SHP77 (cell line): ENCODE measurements around the gene ACIN1.
A peak's percentile ranks its signal among the peaks of the same experiment; 100 is the strongest.

Experiments
- DNase-seq, 2 experiments: peaks; one replicate each; lab custom pipeline; 2025; lab: John Stamatoyannopoulos, UW

Gene ACIN1

DNA sequence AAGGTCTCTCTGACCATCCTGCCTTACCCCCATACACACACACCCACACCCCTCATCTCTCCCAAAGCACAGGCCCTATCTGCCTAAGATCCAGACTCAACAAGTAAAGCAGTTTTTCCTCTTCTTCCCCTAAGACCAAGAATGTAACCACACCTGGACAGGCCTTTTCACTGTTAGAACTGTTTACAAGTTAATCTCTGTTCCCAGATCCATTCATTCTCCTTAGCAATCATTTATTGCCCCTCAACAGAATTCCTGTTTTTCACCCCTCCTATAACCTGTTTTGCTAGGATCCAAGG, 11.8 kb upstream of the ACIN1 start:
- no peak for DNase-seq

DNA sequence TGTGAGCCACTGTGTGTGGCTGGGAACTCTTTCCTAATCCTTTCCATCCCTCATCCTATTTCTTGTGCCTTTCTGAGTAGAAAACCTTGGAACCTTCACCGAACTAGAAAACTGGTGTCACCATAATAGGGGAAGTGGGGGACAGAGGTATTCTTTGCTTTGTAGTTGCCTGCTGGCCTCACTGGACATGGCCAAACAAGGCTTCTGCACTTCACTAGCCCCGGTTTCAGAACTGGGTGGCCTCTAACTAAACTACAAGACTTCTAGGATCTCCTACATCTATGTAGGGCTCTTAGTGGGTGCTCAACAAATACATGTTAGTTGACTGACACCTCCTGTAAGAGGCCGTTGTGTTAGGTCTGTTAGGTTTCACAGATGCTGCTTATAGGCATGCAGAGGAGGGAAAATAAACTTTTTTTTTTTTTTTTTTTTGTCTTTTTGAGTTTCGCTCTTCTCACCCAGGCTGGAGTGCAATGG, 10.4 kb upstream of the ACIN1 start:
- no peak for DNase-seq

DNA sequence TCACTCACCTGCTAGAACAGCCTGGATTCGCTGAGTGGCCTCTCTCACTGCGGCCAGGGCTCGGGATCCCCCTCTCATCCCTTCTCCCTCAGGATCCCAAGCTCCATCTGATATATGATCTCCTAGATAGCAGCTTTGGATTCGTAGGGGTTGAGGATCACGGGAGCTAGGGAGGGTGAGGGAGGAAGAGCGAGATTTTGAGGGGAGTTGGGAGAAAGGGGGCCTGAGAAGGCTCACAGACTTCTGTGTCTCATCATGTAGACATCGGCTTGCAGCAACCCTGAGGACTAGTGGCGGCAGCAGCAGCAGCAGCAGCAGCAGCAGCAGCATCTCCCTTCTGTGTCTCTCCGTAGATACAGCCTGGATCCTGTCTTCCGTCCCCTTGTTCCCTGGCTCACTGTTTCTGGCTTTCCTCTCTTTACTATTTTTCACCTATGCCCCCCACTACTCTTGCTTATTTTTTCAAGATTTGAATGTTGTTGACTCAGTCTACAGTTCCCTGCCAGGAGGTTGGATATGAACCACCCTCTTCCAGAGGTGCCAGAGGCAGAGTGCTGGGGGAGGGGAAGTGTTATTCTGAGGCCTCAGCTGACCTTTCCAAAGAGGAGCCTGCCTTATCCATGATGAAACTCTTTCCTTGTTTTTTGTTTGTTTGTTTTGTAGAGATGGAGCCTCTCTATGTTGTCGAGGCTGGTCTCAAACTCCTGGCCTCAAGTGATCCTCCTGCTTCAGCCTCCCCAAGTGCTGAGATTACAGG, 9.8 kb upstream of the ACIN1 start, which contains the start of gene CIROP:
Gene CIROP (minus strand): TSS at position 399 of the 757 bp plus-strand sequence. CDS start 69 bp downstream, at position 330.
- DNase-seq, result peak in 1 of 2 experiments; percentile 16

DNA sequence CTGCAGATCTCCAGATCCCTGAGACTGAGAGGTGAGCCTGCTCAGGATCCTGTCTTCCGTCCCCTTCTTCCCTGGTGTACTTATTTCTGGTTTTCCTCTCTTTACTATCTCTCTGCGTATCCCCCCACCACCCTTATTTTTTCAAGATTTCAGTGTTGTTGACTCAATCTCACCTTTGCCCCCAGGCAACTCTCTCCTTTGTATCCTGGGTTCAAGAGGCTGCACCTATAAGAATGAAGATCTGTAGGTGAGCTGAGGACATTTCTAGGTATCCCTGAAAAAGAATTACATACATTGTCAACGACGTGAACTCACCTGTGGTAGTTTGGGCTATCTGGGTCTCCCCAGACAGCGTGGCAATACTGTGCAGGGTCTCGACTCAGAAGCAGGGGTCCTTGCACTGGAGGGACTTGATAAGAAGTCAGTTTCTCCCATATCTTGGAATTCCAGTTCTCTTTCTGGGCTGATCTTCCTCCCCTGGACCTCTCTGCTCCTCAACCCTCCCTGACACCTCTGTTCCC, 9.2 kb upstream of the ACIN1 start:
- DNase-seq, result no peak

DNA sequence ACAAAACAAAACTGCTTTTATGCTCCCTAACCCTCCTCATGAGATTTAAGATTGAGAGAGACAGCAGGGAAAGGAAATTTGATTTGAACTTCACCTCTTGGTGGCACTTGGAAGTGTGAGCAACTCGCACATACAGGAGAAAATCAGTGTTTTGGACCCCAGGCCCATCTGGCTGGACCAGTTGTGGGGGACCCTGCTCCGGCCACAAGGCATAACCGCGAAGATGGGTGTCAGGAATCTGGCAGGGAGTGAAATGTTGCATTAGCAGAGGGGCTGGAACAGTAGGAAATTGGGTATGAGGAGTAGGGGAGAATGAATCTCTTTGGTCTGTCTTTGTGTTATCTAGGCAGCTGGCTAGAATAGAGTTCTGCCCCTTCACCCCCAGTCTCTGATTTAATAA, 8.6 kb upstream of the ACIN1 start:
- DNase-seq, result no peak

DNA sequence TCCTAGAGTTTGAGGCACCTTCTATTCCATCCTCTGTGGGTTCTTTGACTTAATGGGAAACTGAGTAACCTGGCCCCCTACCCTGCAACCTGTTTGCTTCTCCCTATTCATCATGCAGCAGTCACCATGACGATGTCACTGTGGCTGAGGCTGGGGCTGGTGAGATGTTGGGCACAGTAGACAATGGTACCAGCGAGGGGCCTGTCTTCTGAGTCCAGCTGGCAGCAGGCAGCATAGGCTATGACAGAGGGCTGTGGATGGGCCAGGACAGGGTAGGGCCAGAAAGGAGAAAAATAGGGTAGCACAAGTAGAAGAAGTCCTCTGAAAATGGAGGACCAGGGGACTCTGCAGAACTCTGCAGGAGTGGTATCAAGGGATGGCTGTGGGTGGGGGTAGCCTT, 7.9 kb upstream of the ACIN1 start:
- DNase-seq, result no peak

DNA sequence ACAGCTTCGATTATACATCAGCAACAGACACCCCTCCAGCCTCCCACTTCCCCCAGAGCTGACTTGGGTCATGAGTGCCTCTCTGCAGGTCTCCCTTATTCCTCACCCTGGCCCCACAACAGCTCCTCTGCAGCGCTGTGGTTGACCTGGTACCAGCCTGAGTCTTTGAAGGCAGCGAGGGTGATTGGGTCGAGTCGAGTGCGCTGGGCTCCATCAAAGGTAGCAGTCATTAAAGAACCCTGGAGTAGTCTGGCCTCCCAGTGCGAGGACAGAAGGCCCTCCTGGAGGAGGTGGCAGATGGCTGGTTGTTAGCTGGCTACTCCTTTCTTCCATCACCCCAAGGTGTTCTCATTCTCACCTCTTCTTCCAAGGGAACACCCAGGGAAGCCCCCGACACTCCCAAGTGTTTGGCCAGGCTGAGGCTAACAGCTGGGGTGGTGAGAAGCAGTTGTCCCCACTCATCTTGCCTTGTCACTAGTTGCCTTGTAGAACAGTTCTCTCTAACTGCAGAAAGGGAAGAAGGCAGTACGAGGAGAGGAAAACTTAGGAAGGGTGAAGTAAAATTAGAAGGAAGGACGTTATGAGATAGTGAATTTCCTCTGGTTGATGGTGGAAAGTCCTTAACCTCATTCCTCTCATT, 7.2 kb upstream of the ACIN1 start:
- no peak for DNase-seq

DNA sequence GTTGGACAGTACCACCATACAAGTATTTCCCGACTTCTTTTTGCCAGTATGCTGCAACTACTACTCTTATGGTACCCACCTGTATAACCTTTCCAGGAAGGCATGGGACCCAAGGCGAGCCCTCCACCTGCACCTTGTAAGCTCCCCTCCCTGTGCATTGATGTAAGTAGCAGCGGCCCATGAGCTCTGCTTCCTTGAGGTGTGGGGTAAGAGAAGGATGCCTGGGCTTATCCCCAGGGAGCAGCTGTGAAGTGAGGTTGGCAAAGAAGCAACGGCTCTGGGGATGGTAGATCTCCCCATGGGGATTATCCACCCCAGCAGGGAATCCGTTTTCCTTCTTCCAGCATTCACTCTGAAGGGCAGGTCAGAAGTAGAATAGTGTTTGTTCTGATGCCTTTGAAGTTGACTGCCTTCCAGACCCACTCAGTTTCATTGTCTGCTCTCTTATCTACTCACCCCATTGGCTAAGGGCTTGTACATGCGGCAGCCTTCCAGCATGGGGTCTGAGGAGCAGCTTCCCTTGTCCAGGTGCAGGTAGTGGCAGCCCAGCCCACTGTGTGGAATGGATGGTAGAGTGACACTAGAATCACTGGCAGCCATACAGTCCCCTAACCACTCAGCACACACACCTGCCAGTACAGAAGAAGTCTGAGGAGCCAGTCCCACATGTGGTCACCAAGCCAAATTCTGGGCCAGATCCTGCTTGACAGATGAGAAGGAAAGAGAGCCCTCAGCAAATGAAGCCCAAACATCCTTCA, 6.5 kb upstream of the ACIN1 start:
- DNase-seq, result no peak

DNA sequence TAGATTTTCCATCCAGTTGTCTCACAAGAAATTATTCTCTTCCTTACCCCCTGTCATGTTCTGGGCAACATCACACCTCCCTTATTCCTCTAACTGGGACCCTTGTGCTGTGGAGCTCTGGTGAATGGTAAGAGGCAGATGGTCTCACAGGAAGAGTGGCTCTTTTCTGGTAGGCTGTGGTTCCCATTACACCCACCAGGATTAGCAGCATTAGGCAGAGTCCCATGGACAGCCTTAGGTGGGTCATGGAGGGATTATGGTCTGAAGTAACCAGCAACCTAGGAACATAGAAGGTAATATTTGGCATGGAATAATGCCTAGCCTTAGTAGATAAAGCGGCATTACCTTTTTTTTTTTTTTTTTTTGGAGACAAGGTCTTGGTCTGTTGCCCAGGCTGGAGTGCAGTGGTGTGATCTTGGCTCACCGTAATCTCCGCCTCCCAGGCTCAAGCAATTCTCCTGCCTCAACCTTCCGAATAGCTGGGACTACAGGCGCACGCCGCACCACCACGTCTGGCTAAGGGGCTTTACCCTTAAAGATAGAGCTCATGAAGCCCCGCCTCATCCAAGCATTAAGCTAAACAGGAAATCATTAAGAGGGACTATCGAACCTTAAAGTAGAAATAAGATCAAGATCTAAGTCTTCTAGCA, 4.4 kb upstream of the ACIN1 start:
- no peak for DNase-seq

DNA sequence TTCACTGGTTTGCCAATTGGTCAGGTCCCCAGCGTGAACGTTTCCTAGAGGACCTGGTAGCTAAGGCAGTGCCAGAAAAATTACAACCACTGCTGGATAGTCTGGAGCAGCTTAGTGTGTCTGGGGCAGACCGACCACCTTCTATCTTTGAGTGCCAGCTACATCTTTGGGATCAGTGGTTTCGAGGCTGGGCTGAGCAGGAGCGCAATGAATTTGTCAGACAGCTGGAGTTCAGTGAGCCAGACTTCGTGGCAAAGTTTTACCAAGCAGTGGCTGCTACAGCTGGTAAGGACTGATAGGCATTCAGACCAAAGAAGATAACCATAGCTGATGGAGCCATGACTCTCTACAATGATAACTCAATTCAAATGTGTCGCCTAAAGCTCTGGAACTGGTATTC, 2.9 kb upstream of the ACIN1 start:
- DNase-seq, result no peak

DNA sequence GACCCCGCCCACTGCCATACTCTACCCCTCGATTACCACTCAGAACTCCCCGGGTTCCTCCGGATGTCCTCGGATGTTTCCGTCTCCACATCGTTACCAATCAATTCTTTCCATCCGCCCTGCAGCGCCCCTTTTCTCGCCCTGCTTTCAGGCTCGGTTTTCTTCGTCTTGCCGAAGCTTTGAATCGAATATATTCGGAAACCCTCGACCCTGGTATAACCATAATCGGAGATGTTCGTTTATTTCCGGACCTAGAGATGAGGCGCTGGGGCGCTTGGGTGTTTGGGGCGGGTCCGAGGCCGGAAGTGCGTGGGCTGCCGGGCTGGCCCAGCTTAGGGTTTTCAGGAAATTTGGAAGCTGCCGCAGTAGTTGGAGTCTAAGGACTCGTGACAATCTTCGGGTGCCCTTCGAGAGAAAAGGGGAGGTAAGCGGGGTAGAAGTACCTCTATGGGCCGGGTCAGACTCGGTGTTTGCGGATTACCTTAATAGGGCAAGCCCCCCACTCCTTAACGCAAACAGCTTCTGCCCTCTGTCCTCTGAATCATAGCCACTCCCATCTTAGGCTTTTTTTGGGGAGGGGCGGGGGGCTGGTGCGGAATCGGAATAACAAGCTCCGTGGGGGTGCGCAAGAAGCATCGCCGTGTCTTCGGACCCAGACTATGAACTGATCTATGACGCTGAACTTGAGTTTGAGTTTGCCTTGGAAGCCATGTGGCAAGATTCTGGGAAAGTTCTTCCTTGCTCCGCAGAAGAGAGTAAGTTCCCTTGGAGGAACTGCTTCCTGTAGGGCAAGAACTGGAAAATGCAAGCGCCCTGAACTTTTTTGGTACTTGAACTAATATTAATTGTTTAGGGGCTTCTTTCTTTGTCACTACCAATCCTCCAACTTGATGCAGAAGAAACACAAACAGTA, 516 bp upstream of the ACIN1 start, which contains the start of gene C14orf119:
Gene C14orf119 (plus strand): TSS at position 310 of the 913 bp plus-strand sequence. CDS start 2,154 bp downstream, outside the sequence.
- no peak for DNase-seq

DNA sequence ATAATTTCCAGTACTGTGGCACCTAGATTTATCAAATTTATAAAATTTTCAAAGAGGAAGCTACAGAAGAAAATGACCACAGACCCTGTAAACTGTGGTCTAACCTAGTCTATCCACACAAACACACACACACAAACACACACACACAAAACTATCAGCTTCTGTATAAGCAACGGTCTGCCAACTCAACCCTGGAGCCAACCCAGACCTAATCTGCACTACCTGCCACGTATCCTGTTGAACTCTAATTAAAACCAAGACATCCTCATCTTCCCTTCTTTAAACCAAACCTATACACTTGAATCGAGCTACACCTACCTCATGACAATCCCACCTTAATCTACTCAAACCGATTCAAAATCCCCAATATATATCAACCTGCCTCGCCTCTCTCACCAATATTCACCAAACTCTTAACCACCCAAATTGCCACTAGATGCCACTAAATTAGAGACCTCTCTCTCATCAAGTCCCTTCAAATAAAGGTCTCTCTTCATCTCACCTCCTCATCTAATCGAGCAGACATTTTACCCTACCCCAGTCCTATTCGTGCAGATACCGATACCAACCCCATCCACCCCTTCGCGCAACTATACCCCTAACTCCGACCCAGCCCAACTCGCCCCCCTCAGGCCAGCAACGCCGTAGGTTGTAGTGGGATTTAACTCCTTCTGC, 808 bp downstream of the ACIN1 start:
- DNase-seq, result no peak

DNA sequence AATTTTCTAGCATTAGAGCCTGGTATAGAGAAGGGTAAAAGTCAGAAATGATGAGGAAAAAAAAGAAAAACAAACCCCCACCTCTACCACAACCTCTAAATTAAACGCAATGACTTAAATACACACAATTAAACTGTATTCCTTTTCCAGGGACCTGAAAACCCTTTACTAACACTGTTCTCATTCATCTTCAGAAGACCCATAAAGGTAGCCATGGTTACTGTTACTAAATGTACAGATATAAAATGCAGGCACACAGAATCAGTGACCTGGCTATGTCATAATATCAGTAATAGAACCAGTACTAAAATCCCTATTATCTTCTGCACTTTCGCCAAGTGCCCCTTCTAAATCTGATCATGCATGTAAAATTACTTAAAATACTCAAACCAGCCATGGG, 1.4 kb downstream of the ACIN1 start:
- no peak for DNase-seq

DNA sequence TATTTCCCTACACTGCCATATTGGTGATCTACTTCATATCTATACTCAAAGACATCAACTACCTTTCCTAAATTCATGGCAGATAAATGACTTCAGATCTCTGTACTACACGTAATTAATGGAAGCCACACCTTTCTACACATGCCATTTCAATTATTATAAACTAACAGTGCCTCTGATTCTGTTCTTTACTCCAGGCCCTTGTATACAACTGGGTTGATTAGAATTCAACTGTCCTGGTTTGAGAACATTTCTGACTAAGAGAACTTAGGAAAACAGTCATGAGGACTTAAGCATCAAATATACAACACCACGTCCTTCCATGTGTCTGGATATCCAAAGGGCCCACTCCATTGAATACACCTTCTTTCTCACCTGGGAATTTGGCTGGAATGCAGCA, 1.8 kb downstream of the ACIN1 start:
- no peak for DNase-seq

DNA sequence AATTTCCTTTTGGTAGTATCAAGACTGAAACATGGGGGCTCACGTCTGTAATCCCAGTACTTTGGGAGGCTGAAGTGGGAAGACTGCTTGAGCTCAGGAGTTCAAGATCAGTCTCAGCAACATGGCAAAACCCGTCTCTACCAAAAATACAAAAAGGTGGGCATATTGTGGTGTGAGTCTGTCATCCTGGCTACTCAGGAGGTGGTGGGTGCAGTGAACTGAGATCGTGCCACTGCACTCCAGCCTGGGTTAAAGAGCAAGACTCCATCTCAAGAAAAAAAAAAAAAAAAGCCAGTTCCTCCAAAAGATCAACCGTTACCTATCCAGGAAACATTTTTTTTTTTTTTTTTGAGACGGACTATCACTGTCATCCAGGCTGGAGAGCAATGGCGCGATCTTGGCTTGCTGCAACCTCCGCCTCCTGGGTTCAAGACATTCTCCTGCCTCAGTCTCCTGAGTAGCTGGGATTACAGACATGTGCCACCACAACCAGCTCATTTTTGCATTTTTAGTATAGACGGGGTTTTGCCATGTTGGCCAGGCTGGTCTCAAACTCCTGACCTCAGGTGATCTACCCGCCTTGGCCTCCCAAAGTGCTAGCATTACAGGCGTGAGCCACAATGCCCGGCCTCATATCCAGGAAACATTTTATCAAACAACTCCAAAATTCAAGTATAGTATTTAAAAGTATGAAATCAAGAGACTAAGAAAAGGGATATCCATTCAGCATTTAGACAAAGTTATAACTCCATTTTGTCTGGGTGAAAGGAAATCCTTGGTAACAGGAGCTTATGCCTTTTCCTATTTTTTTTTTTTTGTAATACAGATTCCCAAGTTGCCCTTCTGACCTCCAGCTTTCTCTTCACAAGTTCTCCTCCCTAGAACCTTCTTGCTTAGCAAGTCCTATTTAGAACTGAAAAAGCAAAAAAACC, 3.4 kb downstream of the ACIN1 start:
- no peak for DNase-seq

DNA sequence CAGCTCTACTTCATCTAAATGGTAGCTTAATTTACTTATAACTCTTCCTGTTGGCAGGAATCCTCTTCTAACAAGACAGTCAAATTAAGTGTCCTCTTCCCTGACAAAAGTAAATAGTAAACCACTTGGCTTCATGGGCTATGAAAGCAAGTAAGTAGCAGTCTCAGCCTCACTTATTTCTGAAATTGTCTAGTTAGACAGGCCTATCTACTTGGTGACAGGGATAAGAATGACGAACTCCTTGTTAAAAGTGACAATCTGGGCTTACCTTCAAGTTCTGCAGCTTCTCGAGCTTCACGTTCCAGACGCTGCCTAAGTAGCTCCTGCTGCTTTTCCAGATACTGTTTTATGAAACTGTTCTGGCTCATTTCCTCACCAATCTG, 4.7 kb downstream of the ACIN1 start:
- DNase-seq, result no peak

DNA sequence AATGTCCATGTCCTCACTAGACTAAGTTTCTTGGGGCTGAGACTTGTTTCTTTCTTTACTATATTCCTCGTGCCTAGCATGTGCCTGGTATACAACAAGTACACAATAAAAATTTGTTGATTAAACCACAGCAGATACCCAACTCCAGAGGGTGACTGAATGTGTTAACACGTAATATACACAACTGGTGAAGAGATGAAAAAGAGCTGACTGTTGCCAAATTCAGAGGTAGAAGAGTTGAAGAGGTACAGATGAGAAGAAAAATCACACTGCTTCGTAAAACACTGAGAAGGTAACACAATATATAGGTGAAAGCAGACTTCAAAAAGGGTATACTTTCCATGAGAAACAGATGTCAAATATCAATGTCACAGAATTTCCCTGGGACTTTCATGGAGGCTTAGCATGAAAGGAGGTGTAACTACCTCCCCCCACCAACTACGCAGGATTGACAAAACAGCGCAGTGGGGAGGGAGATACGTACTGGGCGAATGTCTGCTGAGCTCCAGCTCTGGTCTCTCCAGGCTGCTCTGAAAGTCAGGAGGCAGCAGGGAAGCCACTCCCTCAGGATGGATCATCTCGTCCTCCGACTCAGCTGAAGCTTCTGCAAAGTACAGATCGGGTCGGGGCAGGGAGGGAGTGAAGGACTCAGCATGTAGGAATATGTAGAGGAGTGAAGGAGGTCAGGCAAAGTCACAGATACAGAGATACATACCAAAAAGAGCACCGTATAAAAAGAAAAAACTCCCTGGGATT, 5.3 kb downstream of the ACIN1 start:
- DNase-seq, result no peak

DNA sequence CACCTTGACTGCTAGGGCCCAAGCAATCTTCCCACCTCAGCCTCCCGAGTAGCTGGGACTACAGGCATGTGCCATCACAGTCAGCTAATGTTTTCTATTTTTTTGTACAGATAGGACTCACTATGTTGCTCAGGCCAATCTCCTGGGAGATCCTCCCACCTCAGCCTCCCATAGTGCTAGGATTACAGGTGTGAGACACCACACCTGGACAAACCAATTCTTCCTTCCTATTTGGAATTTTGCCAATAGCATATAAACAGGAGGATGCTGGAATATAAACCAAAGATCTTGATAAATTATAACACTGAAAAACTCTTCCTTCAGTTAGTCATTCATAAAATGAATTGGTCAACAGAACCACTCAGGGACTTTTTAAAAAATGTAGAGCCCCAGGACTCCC, 8.4 kb downstream of the ACIN1 start:
- no peak for DNase-seq

DNA sequence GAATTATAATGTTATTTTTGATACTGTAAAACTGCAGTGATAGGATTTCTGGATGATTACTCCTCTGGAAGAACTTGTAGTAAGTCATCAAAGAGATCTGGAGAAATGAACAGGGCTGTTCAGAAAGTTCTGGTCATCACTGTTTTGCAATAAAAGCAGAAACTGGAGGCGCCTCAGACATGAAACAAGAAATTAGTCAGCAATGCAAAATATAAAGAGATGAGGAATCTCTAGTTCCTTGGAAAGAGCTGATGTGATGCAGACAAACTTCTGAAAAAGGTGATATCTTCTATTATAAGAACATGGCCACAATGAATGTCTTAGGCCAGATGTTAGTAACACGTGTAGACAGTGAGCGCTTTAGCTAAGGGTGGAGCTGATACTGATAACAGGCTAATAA, 9.5 kb downstream of the ACIN1 start:
- DNase-seq, result no peak
